Dermis blood vessel endothelial cell (primary cell): Measurements from ENCODE around the gene LSM5. TPM values are rescaled to one million over a fixed set of nuclear protein-coding genes. Genes with fewer than 3 reads are reported as not detected.

ENCODE experiments used
- DNase-seq: peaks from one replicate; pipeline ENCODE4 v3.0.0; 2010
- total RNA-seq: library from RNA; depleted of rRNA; stranded (reverse); fragments of >200 nt; gene quantifications from 2 replicates; pipeline ENCODE4 v1.2.3, GENCODE V29; 2014

LSM5 gene
- 22.0 and 30.2 TPM in 2 replicates for total RNA-seq

- peak; percentile 97 for DNase-seq
Observed at GRCh38 chr7:32490127-32490796, at the start of gene LSM5. TSS of gene LSM5 (minus strand) at chr7:32490380. CDS start at chr7:32490365, 15 bp downstream.

GRCh38 chr7:32539366-32539765 lies 49.2 kb upstream of the LSM5 start:
- DNase-seq, result no peak

- no peak for DNase-seq
Observed at GRCh38 chr7:32537760-32538159, 47.6 kb upstream of the LSM5 start.

- DNase-seq, result peak; percentile 90
Observed at GRCh38 chr7:32536585-32536984, 46.4 kb upstream of the LSM5 start.

- DNase-seq, result no peak
Observed at GRCh38 chr7:32536016-32536415, 45.8 kb upstream of the LSM5 start.

- DNase-seq, result no peak
Observed at GRCh38 chr7:32535162-32535702, 45.1 kb upstream of the LSM5 start.

- no peak for DNase-seq
Observed at GRCh38 chr7:32533276-32534029, 43.3 kb upstream of the LSM5 start.

- no peak for DNase-seq
Observed at GRCh38 chr7:32532716-32533115, 42.5 kb upstream of the LSM5 start.

- no peak for DNase-seq
Observed at GRCh38 chr7:32532086-32532485, 41.9 kb upstream of the LSM5 start.

GRCh38 chr7:32531402-32531801 lies 41.2 kb upstream of the LSM5 start:
- DNase-seq, result no peak

GRCh38 chr7:32525839-32526238 lies 35.7 kb upstream of the LSM5 start:
- DNase-seq, result no peak

GRCh38 chr7:32524631-32525030 lies 34.5 kb upstream of the LSM5 start:
- DNase-seq, result no peak

GRCh38 chr7:32522746-32523530 lies 32.8 kb upstream of the LSM5 start:
- DNase-seq, result no peak

GRCh38 chr7:32519763-32520162 lies 29.6 kb upstream of the LSM5 start:
- no peak for DNase-seq

GRCh38 chr7:32518534-32519140 lies 28.5 kb upstream of the LSM5 start:
- peak; percentile 47 for DNase-seq

GRCh38 chr7:32516551-32517100 lies 26.4 kb upstream of the LSM5 start:
- peak; percentile 23 for DNase-seq

GRCh38 chr7:32515890-32516550 lies 25.8 kb upstream of the LSM5 start:
- DNase-seq, result peak; percentile 21

GRCh38 chr7:32513210-32513609 lies 23.0 kb upstream of the LSM5 start:
- DNase-seq, result no peak

GRCh38 chr7:32511791-32512190 lies 21.6 kb upstream of the LSM5 start:
- DNase-seq, result no peak

GRCh38 chr7:32507414-32507813 lies 17.2 kb upstream of the LSM5 start:
- no peak for DNase-seq

- peak; percentile 30 for DNase-seq
Observed at GRCh38 chr7:32506266-32507054, 16.3 kb upstream of the LSM5 start.
